CD1c-positive myeloid dendritic cell (primary cell): Measurements from ENCODE around the gene RBFOX2.

ENCODE experiments used
- DNase-seq: peaks from one replicate; pipeline ENCODE4 v3.0.0-alpha.2; 2016; ENCODE audit errors: extremely low spot score

Gene RBFOX2

DNA sequence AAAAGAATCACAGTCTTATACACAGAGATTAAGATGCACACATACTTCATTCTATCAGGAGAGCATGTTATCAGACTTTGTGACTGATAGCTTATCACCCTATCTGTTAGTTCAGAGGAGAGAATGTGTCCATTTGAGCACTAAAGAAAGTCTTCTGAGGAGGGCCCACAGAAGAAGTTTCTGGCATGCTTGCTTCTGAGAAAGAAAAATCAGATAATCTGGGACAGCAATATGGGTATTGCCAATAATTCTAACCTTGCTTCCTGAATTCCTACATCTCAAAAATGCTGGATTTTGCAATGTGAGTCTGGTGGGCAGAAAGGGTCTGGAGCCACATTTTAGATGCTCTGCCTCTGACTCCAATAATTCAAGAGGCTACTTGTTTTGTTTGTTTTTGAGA lies 128.9 kb downstream of the RBFOX2 start:
- DNase-seq, result no peak

DNA sequence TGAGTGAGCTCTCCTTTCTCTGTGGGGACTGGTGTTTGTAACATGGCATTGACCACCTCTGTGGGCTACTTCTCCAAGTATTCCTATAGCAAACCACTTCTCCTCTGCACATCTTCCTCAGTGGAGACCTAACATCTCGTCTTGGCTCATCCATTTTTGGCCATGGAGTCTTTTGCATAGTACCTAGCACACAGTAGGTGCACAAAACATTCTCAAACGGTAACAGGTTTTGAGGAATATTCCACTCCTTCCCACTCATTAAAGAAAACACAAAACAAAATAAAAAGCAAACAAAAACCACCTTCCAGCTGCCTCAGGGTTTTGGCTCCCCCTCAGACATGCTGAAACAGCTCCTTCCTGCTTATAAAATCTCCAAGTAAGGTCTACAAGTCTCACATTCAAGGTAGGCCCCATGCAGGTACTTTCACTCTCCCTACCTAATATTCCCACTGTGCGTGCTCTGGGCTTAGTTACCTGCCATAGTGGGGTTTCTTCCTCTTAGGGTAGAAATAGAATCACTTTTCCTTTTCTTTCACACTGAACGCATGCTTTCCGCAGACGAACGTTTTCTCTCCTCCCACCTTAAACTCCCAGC lies 132.4 kb downstream of the RBFOX2 start:
- DNase-seq, result no peak

DNA sequence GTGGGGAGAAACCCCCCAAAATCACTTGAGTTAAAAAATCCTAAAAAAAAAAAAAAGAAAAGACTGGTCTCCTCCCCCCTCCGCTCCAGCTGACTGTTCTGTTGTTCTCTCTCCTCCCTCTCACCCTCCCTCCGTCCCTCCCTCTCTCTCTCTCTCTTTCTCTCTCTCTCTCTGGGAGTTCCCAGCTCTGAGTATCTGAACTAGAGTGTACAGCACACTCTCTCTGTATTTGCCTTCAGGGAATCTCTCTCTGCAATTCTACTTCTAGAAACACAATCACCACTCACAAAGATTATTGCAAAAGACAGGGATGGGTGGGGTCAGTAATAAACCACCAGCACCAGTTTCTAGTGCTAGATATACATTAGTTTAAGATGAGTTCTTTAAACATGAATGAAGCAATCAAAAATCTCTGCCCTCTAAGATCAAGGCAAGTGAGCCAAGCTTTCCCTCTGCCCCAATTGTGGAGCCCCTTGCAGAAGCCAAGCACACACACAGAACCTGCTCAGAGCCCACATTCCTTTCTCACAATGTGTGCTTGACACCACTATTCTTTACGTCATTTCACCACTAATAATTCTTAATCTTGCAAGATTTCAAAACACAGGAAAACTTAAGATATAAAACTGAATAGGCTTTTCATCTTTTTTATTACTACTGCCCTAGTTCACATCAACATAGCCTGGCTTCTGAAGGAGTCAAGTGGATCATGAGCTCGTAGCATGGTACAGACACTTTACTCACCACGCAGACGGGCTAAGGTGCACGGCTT lies 133.5 kb downstream of the RBFOX2 start:
- no peak for DNase-seq

DNA sequence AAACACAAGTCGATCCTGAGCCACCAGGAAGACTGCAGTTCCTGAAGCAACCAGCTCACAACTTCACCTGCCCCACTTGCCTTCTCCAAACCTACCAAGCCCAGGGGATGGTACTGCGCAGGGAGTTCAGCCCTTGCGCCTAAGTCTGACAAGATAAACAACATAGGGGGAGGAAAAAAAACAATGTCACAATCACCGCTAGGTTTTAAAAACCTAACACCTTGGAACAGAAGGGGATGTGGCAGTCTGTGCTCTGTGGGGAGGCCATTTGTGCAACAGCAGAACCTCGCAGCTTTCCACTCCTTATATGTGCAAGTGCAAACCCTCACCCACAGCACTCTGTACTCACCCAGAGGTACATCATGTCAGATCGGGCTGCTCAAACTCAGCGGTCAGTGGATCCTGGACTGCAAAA lies 134.2 kb downstream of the RBFOX2 start:
- DNase-seq, result no peak

DNA sequence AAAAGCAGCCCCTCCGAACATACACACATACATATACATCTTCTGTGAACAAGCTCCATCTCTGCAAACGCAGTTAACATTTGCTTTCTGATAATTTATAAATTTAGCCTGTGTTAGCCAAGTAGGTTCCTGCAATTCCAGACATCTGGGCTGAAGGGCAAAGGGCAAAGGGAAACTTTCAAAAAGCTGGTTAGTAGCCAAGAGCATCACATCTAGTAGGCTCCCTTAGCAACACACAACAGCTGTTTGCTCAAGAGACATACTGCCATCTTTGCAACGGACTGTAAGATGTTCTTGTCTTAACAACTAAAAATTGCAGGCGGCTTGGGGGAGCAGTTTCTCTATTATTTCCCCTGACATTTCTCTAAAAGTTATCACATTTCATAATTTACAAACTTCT lies 134.9 kb downstream of the RBFOX2 start:
- no peak for DNase-seq

DNA sequence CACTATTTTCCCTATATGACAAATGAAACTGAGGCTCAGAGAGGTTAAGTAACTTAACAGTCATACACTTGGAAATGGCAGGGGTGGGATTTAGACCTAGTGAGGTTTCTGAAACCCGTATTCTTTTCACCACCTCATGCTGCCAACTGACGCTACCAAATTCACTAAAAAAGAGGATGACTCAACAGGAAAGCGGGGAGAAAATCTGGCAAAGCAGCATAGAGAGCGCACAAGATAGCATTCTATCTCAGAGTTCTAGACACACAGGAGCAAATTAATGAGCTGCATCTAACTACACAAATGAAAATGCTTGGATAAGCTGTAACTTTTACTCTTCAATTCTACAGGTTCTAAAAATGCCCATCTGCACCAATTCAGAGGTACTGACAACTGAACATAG lies 136.4 kb downstream of the RBFOX2 start:
- DNase-seq, result no peak

DNA sequence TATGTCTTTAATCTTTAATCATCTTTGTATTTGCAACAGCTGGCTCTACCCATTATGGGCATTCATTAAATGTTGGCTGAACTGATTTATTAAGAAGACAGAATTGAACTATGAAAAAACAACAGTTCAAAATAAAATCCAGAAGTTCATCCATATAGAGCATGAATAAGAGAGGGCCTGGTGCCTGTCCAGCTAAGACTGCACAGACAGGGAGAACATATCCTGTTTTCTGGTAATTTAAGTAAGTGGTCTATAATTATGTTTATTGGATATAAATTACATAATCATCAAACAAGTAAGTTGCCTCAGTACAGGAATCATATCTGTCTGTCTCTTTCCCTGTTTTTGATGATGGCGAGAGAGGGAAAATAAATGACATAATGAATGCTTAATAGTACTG lies 137.2 kb downstream of the RBFOX2 start:
- DNase-seq, result no peak

DNA sequence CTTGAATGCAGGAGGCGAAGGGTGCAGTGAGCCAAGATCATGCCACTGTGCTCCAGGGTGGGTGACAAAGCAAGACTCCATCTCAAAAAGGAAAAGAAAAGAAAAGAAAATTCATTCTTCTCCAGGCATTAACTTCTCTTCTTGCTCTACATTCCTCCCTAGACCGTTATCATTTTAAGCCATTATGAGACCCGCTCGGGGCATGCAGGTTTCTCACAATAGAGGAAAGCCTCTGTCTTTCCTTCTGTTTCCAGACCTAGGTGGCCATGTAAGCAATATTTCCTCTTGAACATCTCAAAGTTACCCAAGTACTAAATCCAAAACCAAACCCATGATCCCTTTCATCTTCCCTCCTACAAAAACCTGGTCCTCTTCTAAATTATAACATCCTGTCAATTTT lies 139.6 kb downstream of the RBFOX2 start:
- no peak for DNase-seq

DNA sequence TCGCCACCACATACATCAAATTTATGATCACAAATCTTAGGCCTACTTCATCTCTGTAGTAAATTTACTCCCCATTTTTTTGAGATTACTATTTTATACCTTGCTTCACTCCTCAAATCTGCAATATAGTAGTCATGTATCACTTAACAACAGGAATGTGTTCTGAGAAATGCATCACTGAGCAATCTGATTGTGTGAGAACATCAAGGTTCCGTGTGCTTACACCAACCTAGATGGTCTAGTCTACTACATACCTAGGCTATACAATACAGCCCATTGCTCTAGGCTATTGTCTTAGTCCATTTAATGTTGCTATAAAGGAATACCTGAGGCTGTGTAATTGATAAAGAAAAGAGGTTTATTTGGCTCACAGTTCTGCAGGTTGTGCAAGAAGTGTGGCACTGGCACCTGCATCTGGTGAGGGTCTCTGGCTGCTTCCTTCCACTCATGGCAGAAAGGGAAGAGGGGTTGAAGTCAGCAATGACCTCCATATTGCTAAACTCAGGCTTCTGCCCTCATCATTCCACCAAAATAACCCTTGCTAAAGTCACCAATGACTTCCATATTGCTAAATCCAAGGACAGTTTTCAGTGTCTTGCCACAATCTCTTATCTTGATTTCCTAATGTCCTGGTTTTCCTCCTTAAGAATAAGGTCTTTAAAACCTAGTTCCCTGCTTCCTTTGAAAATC lies 140.3 kb downstream of the RBFOX2 start:
- DNase-seq, result no peak

DNA sequence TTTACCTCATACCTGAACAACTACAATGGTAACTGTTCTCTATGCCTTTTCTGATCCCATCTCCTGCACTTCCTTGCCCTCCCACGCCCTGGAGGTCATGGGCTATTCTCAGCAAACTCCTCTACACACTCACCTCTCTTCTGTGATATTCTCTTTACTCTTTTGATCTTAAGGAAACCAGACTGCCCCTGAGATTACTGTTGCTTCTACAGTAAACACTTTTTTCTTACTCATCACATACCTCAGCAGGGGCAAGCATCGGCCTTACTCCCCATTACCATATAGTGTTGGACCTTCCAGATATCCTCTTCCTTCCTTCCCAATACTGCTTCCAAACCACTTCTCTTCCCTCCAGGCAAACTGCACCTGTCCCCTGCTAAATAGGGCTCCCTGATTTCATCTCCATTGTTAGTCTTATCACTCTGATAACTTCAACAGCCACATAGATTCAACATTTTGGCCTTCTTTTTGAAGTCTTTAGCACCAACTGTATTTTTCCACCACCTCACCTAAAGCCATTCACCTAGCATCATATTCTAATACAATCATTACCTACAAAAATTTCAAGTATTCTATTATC lies 141.2 kb downstream of the RBFOX2 start:
- DNase-seq, result no peak

DNA sequence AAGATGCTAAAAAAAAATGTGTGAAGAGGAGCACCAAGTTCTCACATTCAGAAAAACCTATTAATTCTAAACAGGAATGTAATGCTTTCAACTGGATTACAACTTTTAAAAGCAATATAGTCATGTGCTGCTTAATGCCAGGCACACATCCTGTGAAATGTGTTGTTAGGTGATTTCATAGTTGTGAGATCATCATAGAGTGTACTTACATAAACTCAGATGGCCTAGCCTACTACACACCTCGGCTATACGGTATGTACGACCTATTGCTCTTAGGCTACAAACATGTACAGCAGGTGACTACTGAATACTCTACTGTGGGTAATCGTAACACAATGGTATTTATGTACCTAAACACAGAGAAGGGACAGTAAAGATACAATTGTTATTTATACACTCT lies 142.3 kb downstream of the RBFOX2 start:
- no peak for DNase-seq

DNA sequence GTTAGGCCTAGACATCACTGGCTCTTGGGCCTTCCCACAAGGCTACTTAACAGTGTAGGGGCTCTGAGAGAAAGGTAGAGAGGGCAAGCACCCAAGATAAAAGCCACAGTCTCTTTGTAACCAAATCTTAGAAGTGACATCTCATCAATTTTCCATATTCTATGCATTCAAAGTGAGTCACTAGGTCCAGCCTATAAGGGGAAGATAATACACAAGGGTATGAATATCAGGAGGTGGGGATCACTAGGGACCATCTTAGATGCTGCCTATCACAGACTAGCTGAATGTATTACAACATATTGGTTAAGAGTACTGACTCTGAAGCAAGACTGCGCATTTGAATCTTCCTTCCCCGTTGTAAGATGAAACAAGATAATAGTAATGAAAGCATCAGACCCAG lies 144.1 kb downstream of the RBFOX2 start:
- DNase-seq, result no peak

DNA sequence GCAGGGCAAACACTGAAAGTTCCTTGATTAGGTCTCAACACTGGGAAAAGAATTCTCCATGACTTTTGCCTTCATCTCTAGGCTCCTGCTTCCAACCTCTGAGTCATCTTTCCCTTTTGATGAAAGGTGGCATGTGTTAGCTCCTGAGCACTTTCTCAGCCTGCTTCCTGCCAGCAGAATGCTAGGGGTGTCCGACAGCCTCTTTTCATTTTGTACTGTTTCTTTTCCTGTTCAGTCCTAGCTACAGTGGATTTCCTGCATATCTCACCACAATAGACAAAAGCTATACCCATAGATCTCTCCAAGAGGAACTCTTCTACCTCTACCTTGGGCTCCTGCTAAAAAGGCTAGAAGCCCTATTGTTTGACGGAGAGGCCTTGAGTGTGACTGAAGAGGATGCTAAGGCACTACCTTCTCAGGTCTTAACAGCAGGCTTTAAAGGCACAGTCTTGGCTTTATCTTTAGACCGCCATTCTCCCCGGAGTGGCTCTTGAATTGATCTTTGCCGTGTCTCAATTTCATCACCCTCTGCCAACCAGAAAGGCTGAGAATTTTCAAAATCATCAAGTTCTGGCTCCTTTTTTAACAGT lies 145.5 kb downstream of the RBFOX2 start:
- no peak for DNase-seq

DNA sequence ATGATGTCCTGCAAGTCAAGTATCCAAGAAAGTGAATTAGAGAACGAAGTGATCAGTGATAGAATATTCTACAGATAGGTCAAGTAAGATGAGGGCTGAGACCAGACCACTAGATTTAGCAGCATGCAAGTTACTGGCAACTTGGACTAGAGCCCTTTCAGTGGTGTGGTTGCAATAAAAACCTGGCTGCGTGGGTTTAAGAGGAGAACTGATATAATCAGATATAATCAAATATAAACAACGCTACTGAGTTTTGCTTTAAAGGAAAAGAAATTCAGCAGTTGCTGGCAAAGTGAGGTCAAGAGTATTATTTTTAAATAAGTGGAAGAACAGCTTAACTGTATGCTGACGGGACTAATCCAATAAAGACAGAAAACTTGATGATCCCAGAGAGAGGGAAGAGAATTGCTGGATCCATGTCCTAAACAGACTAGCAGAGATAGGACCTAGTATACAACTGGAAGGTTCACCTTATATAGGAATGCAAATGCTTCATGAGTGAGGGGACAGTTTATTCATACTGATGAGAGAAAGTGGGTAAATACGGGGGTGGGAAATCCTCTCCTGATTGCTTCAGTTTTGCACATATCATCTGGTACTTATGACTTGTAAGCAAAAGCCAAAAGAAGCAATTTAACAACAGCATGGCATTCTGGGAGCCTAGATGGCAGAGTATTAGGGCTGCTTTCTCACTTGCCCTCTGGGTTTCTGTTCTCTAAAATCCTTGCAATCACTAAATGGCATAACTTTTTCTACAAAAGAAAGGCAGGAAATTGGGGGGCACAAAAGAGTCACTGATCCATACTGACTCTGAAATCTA lies 146.2 kb downstream of the RBFOX2 start:
- DNase-seq, result no peak

DNA sequence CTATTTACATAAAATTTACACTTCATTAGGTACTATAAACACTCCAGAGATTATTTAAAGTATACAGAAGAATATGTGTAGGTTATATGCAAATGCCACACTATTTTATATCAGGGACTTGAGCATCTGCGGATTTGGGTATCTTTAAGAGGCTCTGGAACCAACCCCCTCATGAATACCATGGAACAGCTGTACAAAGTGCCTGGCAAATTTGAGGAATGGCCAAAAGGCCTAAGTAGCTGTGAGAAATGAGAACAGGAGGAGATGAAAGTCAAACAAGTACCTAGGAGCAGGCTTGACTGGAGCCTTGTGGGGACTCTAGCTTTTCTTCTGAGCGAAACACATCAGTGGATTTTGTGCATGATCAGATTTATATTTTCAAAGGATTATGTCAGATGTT lies 149.3 kb downstream of the RBFOX2 start:
- DNase-seq, result no peak

DNA sequence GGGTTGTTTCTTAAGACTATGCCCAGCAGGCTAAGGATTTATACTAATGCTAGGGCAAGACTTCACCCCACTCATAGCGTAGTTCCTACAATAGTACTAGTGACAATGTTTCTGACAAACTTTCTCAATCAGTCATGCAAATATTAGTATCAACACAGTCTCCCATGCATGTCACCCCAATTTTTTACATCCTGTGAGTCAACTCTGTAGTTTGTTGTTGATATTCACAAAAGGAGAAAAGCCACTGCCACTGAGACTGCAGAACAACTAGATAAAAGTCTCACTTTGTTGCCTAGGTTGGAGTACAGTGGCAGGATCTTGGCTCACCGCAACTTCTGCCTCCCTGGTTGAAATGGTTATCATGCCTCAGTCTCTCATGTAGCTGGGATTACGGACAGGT lies 155.2 kb downstream of the RBFOX2 start:
- no peak for DNase-seq

DNA sequence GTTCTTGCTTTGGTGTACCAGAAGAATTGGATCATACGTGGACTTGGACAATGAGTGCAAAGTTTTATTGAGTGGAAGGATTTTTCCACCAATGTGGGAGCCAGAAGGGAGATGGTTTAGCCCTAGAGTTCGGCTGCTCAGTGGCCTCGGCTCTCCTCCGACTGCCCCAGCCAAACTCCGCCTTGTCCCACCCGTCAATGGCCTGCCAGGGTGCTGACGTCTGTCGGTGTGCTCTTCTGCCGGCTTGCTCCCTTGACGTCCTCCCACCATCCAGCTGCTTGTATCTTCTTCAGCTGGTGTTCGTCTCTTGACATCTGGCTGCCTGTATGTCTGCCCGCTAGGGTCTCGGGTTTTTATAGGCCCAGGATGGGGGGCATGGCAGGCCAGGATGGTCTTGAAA lies 156.2 kb downstream of the RBFOX2 start:
- no peak for DNase-seq

DNA sequence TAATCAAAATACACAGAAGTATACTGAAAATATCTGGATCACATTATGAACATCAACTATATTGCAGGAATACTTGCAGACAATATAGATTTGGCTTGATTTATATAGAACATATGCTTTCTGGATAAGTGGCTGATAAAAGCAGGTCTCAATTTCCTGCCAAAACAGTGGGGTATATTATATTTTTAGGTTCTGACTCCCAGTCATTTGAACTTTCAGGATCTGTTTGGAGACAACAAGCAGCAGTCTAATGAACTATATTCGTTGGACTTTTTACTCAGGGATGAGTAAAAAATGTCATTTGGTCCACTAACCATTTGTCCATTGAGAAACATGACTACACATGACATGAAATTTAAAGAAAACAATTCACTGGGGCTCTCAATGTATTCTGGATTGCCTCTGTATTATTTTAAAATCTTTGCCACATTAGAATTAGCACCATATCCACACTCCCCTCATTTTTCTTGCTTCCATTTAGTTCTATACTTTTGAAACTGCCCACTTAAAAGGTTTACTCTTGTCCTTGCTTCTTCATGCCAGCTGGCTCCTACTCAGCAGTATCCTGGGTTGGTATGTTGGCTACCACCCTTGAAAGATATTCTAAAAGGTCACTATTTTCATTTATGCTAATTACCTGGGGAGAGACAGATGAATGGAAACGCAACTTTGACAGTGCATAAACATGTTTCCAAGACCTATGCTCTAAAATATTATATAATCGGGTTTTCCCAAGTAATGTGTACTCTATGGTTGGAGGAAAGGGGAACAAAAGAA lies 157.9 kb downstream of the RBFOX2 start:
- no peak for DNase-seq

DNA sequence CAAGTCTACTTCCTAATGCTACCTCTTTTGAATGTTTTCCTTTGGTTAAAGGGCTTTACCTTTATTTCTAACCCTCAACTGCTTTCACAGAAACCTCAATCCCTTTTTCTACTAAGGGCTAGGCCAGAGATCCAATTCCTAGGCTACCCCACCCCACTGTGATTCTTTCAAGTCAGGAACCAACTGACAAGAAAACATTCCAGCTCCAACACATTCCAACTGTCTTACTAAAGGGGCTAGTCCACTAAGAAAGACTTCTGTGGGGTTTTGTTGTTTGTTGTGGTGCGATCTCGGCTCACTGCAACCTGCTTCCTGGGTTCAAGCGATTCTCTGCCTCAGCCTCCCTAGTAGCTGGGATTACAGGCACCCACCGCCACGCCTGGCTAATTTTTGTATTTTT lies 159.7 kb downstream of the RBFOX2 start:
- DNase-seq, result no peak

DNA sequence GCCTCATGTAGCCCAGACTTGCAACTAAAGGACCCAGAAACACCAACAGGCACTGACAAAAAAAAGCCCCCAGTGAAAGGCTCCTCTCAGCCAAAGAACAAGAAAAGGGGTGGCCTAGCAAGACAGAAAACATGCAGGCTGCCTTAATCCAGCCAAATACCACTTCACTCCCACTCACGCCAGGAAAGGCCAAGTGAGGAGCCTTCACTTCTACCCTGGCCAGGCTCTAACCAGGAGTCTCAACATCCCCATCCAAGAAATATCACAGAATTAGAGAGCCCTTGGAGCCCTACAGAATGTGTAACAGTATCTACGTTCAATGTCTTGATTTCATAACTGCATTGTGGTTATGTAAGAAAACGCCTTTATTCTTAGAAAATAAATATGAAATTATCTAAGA lies 162.0 kb downstream of the RBFOX2 start:
- no peak for DNase-seq
